NCI-H2107 (cell line): ENCODE data around the gene PARD3.
"Not testable (repeated sequence)": the region's sequence is repeated elsewhere in the genome, so short reads cannot be mapped to it uniquely, and the experiment has no call there.

ENCODE experiments used
- DNase-seq: peaks from one replicate; lab custom pipeline; 2025; lab: John Stamatoyannopoulos, UW

The PARD3 gene

DNA sequence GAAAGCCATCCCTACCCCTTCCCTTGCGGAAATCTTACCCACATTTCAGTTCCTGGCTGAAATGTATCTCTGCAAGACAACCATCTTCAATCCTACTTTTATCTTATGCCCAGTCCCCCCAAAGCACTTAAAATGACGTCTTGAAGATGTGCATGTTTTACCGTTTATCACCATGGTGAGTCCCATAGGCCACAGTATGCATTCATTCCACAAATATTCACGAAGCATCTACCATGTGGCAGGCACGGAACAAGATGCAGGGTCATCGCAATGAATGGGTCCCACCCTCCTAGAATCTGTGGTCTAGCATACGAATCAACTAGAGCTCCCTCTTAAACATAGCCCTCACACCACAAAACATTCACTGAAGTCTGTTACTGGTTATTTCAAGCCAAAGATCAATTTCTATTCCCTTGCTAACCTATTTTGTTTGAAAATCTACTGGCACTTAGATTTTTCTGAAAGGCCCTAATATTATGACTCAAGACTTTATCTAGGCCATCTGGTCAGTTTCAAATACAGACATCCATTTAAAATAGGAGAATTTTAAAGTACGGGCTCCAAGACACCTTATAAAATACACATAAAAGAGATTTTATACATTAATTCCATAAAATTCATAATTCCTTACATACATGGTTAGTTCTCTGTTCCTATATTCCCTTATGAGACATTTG is 99.4 kb downstream of the PARD3 start:
- DNase-seq = no peak

DNA sequence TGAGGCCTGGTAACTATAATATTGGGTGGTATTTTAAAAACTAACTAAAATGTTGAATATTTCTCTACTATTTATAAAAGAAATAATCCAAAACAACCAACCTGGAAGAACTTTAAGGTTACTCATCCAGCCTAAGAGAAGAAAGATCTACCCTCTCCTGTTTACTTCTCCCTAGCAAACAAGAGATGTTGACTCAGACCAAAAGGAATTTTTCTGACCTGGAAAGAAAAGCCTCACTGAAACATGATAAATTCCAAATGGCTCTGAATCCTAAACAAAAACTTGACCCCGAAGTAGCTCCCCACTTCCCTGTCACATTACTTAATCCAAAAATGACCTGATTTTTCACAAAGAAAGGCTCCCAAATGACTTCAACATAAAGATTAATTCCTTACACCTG is 101.2 kb downstream of the PARD3 start:
- DNase-seq = no peak

- no peak for DNase-seq
These were observed 103.6 kb downstream of the PARD3 start for GRCh38 chr10:34711500-34711899.

DNA sequence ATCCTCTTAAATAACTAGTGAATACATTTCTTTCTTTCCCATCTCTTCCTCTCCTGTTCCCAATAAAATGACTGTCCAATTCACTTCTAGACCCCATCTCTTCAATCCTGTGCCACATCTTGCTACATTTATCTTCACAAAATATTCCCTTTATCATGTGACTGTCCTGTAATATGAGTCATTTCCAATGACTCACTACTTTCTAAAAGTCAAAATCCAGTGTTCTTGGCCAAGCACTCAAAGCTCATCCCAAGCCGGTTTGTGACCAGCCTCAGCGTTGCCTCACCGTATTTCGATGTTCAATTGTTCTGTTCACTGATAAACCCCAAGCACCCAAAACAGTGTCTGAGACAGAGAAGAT is 104.7 kb downstream of the PARD3 start:
- no peak for DNase-seq

GRCh38 chr10:34709637-34710390 is 105.3 kb downstream of the PARD3 start:
- no peak for DNase-seq

GRCh38 chr10:34707656-34708055 is 107.4 kb downstream of the PARD3 start:
- no peak for DNase-seq

GRCh38 chr10:34706992-34707391 is 108.1 kb downstream of the PARD3 start:
- DNase-seq = not testable (repeated sequence)

DNA sequence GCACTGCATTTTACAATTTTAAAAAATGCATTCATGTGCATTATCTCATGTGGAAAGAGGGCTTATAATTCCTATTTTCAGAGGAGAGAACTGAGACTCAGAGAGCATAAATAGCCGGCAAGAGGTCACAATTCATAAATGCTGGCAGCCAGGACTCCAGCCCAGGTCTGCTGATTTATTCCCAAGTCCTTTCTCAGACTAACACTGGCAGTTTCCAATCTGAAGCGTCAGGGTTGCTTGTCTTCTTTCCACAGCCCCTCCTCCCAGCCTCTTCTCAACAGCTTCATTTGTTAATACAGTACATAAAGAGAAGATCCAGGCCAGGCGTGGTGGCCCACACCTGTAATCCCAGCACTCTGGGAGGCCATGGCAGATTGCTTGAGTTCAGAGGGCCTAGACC is 108.9 kb downstream of the PARD3 start:
- no peak for DNase-seq

DNA sequence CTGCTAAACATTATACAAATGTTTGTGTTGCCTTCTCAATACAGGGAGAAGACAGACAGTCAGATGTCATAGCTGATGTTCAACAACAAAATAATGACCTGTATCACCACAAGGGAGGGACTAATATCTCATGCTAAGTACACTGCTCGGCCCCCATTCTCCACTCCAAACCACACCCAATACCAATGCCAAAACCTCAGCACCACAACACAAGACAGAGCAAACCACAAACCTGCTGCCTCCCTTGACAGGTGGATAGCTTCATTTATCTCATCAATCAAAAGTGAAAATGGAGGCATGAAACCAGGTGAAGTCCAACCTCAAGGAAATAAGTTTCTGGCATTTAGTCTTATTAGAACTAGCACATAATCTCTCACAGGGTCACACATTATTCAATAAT is 109.5 kb downstream of the PARD3 start:
- DNase-seq = no peak

GRCh38 chr10:34704526-34705184 is 110.4 kb downstream of the PARD3 start:
- no peak for DNase-seq

- no peak for DNase-seq
These were observed 112.1 kb downstream of the PARD3 start for GRCh38 chr10:34702982-34703381.

DNA sequence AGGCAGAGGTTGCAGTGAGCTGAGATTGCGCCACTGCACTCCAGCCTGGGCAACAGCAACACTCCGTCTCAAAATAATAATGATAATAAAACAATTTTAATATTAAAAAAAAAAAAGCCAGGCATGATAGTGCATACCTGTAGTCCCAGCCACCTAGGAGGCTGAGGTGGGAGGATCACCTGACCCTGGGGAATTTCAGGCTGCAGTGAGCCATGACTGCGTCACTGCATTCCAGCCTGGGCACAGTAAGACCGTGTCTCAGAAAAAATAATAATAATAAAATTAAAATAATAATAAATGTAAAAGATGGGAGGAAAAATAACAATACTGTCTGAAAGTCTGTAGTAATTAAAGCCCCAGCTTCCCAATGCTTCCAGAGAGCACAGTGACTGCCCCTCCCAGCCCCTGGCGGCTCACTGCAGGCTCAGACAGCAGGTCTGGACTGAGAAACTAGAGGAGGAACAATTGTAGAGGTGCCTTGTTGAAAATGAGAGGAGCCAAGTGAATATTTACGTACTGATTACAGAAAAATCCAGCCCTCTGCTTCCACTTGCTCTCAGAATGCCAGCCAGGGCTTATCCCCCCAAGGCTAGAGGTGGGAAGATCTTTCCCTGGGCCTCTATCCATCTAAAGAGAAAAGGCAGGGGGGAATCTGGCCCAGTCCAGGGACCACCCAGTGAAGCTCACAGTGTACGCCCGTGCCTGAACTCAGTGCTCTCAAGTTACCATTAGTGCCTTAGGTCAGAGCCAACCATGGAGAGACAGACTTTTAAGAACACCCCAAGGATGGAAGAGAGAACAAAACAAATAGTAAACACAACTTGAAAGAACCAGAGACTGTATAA is 112.8 kb downstream of the PARD3 start:
- DNase-seq = no peak

DNA sequence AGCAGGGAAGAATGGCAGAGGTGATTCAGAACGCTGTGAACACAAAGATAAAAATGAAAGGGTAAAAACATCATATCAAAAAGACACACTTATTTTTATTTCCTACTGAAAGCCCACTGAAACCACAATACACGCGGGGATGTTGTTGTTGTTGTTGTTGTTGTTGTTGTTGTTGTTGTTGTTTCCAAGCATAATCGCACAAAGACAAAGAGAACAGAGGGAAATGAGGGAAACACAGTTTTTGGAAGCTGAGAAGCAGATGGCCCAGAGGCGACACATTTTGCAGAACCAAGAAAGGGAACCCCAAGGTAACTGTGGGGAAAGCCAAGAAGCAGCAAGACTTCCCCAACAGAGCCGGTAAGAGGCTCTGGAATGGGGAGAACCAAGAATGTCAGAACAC is 113.9 kb downstream of the PARD3 start:
- DNase-seq = no peak

- not testable (repeated sequence) for DNase-seq
These were observed 114.3 kb downstream of the PARD3 start for GRCh38 chr10:34700752-34701151.

- no peak for DNase-seq
These were observed 115.1 kb downstream of the PARD3 start for GRCh38 chr10:34699904-34700517.

DNA sequence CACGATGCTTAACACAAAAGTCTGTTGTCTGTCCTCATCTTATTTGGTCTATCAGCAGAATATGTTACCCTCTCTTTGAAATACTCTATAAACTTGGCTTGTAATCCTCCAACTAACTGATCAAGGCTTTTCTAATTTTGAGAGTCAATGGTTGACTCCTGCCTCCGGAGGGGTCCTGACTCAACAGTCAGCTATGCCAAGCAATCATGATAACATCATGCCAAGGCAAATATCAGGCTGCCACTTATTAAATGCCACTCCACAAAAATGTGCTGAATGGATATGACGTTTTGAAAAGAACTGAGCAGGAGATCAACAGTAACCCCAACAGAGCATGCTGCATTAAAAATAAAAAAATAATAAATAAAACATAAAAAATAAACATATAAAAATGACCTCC is 116.1 kb downstream of the PARD3 start:
- DNase-seq = no peak

GRCh38 chr10:34698248-34698831 is 116.8 kb downstream of the PARD3 start:
- DNase-seq = no peak

DNA sequence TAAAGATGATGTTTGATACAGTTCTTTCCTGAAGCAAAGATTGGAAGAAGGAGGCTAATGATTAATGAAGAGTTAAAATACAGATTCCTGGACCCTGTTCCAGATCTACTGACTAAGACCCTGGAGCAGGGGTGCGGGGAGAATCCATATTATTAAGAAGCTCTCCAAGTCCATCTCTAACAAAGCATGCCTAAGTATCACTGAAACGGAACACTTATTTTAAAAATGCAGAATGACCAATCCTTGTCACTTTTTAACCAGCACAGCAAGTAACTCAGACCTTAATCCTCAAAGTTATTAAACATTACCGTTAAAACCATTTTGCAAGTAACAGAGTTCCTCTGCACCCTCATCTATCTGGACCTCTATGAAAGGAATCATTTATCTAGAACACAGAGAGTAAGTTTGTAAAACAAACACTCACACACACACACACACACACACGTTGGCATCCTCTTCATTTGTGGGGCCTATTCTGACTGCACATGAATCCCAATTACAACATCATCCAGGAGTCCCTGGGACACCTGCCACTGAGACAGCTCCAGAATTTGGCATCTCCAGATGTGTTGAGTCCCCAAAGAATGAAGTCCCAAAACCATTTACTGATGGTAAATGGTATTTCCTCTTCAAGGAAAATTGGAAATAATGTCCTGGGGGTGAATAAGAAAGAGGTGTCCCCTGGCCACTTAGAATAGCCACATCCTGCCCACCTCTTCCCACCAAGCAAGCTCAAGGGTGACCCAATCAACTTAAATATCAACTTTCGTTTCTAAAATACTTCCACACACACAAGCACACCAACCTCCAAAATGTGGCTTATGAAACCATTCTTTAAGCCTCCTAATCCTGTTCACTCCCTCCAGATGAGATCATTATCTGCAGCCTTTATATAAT is 117.5 kb downstream of the PARD3 start:
- DNase-seq = no peak

GRCh38 chr10:34696423-34696822 is 118.7 kb downstream of the PARD3 start:
- DNase-seq = no peak

- DNase-seq = no peak
These were observed 124.6 kb downstream of the PARD3 start for GRCh38 chr10:34690383-34691049.
